Measurements from ENCODE around the gene FNDC3B.

The FNDC3B gene

DNA sequence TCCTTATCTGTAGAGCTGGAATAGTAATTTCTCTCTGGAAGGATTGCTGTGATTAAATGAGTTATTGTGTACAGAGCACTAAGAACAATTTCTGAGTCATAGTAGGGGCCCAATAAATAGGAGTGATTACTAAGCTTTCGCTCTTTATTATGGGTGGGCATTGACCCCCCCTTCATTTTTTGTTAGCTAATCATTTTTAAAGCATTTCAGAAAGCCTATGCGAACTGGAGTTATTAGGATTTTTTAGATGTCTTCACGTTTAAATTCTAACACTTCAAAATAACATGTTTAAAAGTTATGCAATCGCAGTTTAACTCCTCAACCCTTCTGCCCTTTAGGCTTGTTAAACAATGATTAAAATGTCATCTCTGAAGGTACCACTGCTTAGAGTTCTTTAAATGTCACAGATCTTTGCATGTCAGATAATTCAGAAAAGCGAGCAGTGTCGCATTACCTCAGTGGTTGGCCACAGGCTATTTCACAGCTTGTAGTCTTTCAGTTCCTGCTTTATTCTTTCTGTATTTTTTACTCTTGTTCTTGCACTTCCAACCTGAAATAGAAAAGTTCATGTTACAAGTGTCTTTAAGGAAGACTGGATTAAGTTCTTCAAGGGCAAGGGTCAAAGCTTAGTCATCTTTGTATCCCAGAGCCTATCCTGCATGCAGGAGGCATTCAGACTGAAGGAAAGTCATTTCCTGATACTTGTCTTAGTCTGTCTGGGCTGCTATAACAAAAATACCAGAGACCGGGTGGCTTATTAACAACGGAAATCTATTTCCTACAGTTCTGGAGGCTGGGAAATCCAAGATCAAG, 102.9 kb downstream of the FNDC3B start:
- Histone ChIP-seq H3K4me3 (ENCODE audit: low read length) (no peak overlapping the region), H3K36me3 (replicated peaks; ENCODE audit: insufficient read depth, low read length) (no peaks in the 10 kb centered on the region), H4K20me1 (ENCODE audit: insufficient read depth, low read length) (no peaks in the 10 kb centered on the region), H3F3A (ENCODE audit: insufficient read depth, low read length) (peaks cover 24% of the 10 kb centered on the region), H3K9me3 (replicated peaks; ENCODE audit: insufficient read depth, low read length) (no peaks in the 10 kb centered on the region), H3K4me2 (ENCODE audit: low read depth, low read length) (peak overlapping the region; percentile 12), H3K27me3 (replicated peaks; ENCODE audit: insufficient read depth, low read length) (no peaks in the 10 kb centered on the region), H3K27ac (ENCODE audit: low read length) (peak overlapping the region; percentile 43; the same call in 1 of the 2 replicates), H2AFZ (ENCODE audit: low read length) (no peak overlapping the region), H3K79me2 (ENCODE audit: low read length) (peaks cover 97% of the 10 kb centered on the region), H3K9me2 (replicated peaks; ENCODE audit: insufficient read depth, low read length) (no peaks in the 10 kb centered on the region), H3K9ac (ENCODE audit: low read length) (no peak overlapping the region), H3K4me1 (ENCODE audit: low read length) (peaks cover 56% of the 10 kb centered on the region)
- TF ChIP-seq EZH2phosphoT487 (IDR thresholded peaks at IDR 0.05; ENCODE audit: low read length) (no peak), EZH2 (optimal IDR thresholded peaks at IDR 0.05; ENCODE audit: low read depth, low read length) (no peak)
- TF ChIP-seq, protein P1, sequence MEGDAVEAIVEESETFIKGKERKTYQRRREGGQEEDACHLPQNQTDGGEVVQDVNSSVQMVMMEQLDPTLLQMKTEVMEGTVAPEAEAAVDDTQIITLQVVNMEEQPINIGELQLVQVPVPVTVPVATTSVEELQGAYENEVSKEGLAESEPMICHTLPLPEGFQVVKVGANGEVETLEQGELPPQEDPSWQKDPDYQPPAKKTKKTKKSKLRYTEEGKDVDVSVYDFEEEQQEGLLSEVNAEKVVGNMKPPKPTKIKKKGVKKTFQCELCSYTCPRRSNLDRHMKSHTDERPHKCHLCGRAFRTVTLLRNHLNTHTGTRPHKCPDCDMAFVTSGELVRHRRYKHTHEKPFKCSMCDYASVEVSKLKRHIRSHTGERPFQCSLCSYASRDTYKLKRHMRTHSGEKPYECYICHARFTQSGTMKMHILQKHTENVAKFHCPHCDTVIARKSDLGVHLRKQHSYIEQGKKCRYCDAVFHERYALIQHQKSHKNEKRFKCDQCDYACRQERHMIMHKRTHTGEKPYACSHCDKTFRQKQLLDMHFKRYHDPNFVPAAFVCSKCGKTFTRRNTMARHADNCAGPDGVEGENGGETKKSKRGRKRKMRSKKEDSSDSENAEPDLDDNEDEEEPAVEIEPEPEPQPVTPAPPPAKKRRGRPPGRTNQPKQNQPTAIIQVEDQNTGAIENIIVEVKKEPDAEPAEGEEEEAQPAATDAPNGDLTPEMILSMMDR (IDR thresholded peaks at IDR 0.05; ENCODE audit: low read length): no peak
- peak; percentile 41 for DNase-seq

DNA sequence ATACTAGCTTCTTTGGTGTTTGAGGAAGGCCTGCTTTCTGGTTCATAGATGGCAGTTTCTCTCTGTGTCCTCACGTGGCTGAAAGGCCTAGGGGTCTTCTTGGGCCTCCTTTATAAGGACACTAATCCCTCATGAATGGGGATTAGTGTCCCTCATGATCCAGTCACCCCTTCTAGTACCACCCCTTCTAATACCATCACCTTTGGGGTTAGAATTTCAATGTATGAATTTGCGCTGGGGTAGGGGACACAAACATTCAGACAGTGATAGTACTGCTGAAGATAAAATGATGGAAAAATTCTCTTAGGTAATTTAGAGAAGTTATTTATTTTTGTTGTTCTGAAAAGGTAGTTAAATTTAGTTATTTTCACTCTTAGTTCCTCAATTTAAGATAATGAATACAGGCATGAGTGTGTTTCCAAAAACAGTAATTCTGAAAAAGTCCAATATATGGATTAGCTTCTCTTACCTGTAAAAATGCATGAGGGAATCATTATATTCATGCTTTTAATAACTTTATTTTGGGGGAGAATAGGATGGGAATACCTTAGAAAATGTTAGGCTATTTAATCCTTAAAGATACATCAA, 103.6 kb downstream of the FNDC3B start:
- Histone ChIP-seq H3K4me2 (ENCODE audit: low read depth, low read length) (peak overlapping the region; percentile 12), H3K9ac (ENCODE audit: low read length) (no peak overlapping the region)

DNA sequence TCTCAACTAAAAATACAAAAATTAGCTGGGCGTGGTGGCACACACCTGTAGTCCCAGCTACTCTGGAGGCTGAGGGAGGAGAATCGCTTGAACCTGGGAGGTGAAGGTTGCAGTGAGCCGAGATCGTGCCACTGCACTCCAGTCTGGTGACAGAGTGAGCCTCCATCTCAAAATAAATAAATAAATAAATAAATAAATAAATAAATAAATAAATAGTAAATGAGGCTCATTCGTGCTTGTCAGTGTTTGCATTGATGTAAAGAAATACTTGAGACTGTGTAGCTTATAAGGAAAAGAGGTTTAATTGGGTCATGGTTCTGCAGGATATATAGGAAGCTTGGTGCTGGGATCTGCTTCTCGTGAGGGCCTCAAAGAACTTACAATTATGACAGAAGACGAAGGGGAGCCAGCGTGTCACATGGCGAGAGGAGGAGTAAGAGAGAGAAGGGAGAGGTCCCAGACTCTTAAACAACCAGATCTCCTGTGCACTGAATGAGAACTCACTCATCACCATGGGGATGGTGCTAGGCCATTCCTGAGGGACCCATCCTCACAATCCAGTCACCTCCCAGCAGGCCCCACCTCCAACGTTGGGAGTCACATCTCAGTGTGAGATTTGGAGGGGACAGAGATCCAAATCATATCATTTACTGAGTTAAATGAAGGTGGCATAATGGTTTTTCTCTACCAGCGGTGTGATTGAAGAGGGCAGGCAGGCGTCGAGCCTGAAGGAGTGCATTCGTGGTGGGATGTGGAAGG, 104.5 kb downstream of the FNDC3B start:
- Histone ChIP-seq H3K9me3 (replicated peaks; ENCODE audit: insufficient read depth, low read length) (no peaks in the 10 kb centered on the region), H2AFZ (ENCODE audit: low read length) (no peak overlapping the region), H3K4me3 (ENCODE audit: low read length) (no peak overlapping the region), H3K4me1 (ENCODE audit: low read length) (peaks cover 68% of the 10 kb centered on the region), H4K20me1 (ENCODE audit: insufficient read depth, low read length) (no peaks in the 10 kb centered on the region), H3K79me2 (ENCODE audit: low read length) (peaks cover 98% of the 10 kb centered on the region), H3K36me3 (replicated peaks; ENCODE audit: insufficient read depth, low read length) (0 out of 2 replicates have a peak, but pooled peaks cover 2% of the 10 kb centered on the region), H3K27ac (ENCODE audit: low read length) (no peak overlapping the region; the same call in 1 of the 2 replicates), H3K9me2 (replicated peaks; ENCODE audit: insufficient read depth, low read length) (no peaks in the 10 kb centered on the region), H3K4me2 (ENCODE audit: low read depth, low read length) (peak overlapping the region; percentile 32; the same call in 1 of the 2 replicates), H3K27me3 (replicated peaks; ENCODE audit: insufficient read depth, low read length) (no peaks in the 10 kb centered on the region), H3F3A (ENCODE audit: insufficient read depth, low read length) (peaks cover 34% of the 10 kb centered on the region), H3K9ac (ENCODE audit: low read length) (no peak overlapping the region)
- DNase-seq: no peak
- TF ChIP-seq EZH2phosphoT487 (IDR thresholded peaks at IDR 0.05; ENCODE audit: low read length): no peak
- TF ChIP-seq, protein P1 (IDR thresholded peaks at IDR 0.05; ENCODE audit: low read length): no peak
- TF ChIP-seq EZH2 (optimal IDR thresholded peaks at IDR 0.05; ENCODE audit: low read depth, low read length): no peak

More for the DNA sequence above, 103.6 kb downstream of the FNDC3B start:
- H3K27ac ChIP-seq (ENCODE audit: low read length): peak overlapping the region; percentile 43; the same call in 1 of the 2 replicates
- H3K27me3 ChIP-seq (replicated peaks; ENCODE audit: insufficient read depth, low read length): no peaks in the 10 kb centered on the region
- H4K20me1 ChIP-seq (ENCODE audit: insufficient read depth, low read length): no peaks in the 10 kb centered on the region
- TF ChIP-seq EZH2phosphoT487 (IDR thresholded peaks at IDR 0.05; ENCODE audit: low read length): no peak
- TF ChIP-seq EZH2 (optimal IDR thresholded peaks at IDR 0.05; ENCODE audit: low read depth, low read length): no peak
- TF ChIP-seq, protein P1 (IDR thresholded peaks at IDR 0.05; ENCODE audit: low read length): no peak
- H3K79me2 ChIP-seq (ENCODE audit: low read length): peaks cover 97% of the 10 kb centered on the region
- H3K36me3 ChIP-seq (replicated peaks; ENCODE audit: insufficient read depth, low read length): 0 out of 2 replicates have a peak, but pooled peaks cover 2% of the 10 kb centered on the region
- peaks cover 25% of the 10 kb centered on the region for H3F3A ChIP-seq (ENCODE audit: insufficient read depth, low read length)
- H3K9me2 ChIP-seq (replicated peaks; ENCODE audit: insufficient read depth, low read length): no peaks in the 10 kb centered on the region
- no peak overlapping the region for H3K4me3 ChIP-seq (ENCODE audit: low read length)
- no peak for DNase-seq
- H3K9me3 ChIP-seq (replicated peaks; ENCODE audit: insufficient read depth, low read length): no peaks in the 10 kb centered on the region
- H2AFZ ChIP-seq (ENCODE audit: low read length): no peak overlapping the region
- peaks cover 60% of the 10 kb centered on the region for H3K4me1 ChIP-seq (ENCODE audit: low read length)
